Panc1 (cell line): ENCODE measurements around the gene NRP2. TPM values are rescaled to one million over a fixed set of nuclear protein-coding genes. Genes with fewer than 3 reads are reported as not detected.

Experiments
- ATAC-seq: fragments of 200-7000 bp; cut with Tn5 transposase; 2 replicates; pipeline ENCODE4 v1.9.1; 2020; ENCODE audit warnings: mild to moderate bottlenecking, moderate library complexity
- BruUV-seq: library from RNA; stranded (reverse); fragments of 400-500 nt; replicated peaks from 2 replicates; lab custom pipeline; 2021; lab: Mats Ljungman, UMichigan
- CTCF ChIA-PET: fragments of 300-600 bp; sonication (Branson Sonifier 250); formaldehyde crosslinking; loops from one replicate; lab custom pipeline; 2022; ENCODE audit warnings: antibody characterized with exemption; lab: Charles Lee
- POLR2A ChIA-PET: fragments of 300-600 bp; sonication (Branson Sonifier 250); formaldehyde crosslinking; loops from one replicate; lab custom pipeline; 2022; ENCODE audit warnings: antibody characterized with exemption; lab: Charles Lee
- DNase-seq: peaks from one replicate; pipeline ENCODE4 v3.0.0-alpha.2; 2010; ENCODE audit warnings: low read depth, low spot score
- H3K27ac ChIP-seq: 2 replicates; pipeline ENCODE4 v1.5.1; 2011; ENCODE audit warnings: mild to moderate bottlenecking, low read length, inconsistent platforms
- H3K27me3 ChIP-seq: fragments of 200-500 bp; sonication (Bioruptor generic); 2 replicates; pipeline ENCODE4 v1.6.0; 2014; ENCODE audit warnings: low read length, inconsistent platforms; ENCODE audit not compliant: control insufficient read depth, insufficient read depth
- H3K36me3 ChIP-seq: fragments of 200-500 bp; sonication (Bioruptor generic); 2 replicates; pipeline ENCODE4 v1.5.1; 2014; ENCODE audit warnings: inconsistent platforms, mild to moderate bottlenecking, low read length, moderate library complexity; ENCODE audit not compliant: control insufficient read depth, insufficient read depth
- H3K4me1 ChIP-seq: 2 replicates; pipeline ENCODE4 v1.5.1; 2011; ENCODE audit warnings: inconsistent platforms, mild to moderate bottlenecking, low read length, moderate library complexity; ENCODE audit not compliant: control insufficient read depth, insufficient read depth
- H3K4me3 ChIP-seq, 2 experiments: 2 replicates each; pipeline ENCODE4 v1.5.1; 2011 to 2012; ENCODE audit warnings: low read depth in 2 of 2, low read length in 2 of 2, mild to moderate bottlenecking in 2 of 2, inconsistent platforms in 1 of 2, moderate library complexity in 1 of 2
- H3K9me3 ChIP-seq: fragments of 200-500 bp; sonication (Bioruptor generic); 2 replicates; pipeline ENCODE4 v1.5.1; 2014; ENCODE audit warnings: low read depth, mild to moderate bottlenecking, inconsistent platforms, low read length, moderate library complexity; ENCODE audit not compliant: control insufficient read depth, insufficient read depth
- CTCF ChIP-seq: fragments of 450-650 bp; IDR thresholded peaks from 2 replicates; pipeline ENCODE4 v1.5.1; 2017; ENCODE audit warnings: mild to moderate bottlenecking
- POLR2AphosphoS5 ChIP-seq: IDR thresholded peaks from 2 replicates; pipeline ENCODE4 v1.6.1; 2012; ENCODE audit warnings: mild to moderate bottlenecking, low read depth, low read length, moderate library complexity
- SIN3A ChIP-seq: IDR thresholded peaks from 2 replicates; pipeline ENCODE4 v1.6.1; 2012; ENCODE audit warnings: low read depth, mild to moderate bottlenecking, low read length, moderate library complexity, borderline replicate concordance; ENCODE audit not compliant: insufficient read depth
- TCF7L2 ChIP-seq: IDR thresholded peaks from 2 replicates; pipeline ENCODE4 v1.6.1; 2011; ENCODE audit warnings: mild to moderate bottlenecking, low read depth, low read length, inconsistent platforms
- in situ Hi-C: cut with HindIII; loops from 2 replicates; pipeline ENCODE4 v1.10.0; 2016; ENCODE audit warnings: low sequenced_read_pairs, low pct_unique_long_range_greater_than_20kb
- intact Hi-C: fragments of 100-400 bp; cut with micrococcal nuclease; formaldehyde crosslinking; loops from one replicate; pipeline ENCODE4 v1.10.0; 2022; ENCODE audit not compliant: unreplicated experiment
- total RNA-seq: library from RNA; stranded (reverse); gene quantifications from one replicate; pipeline ENCODE4 v1.2.1, GENCODE V29; 2021; ENCODE audit not compliant: unreplicated experiment
- TF ChIP-seq, protein P1 (sequence below), 2 experiments: IDR thresholded peaks; 2 replicates each; pipeline ENCODE4 v1.6.1; 2011 to 2012; ENCODE audit warnings: low read depth in 2 of 2, control low read depth in 1 of 2, low read length in 1 of 2, mild to moderate bottlenecking in 1 of 2, moderate library complexity in 1 of 2; ENCODE audit not compliant: insufficient read depth in 1 of 2

The NRP2 gene
- total RNA-seq, 1 experiment from 2014 or later = 6.7 TPM

- ATAC-seq (no peak), DNase-seq (no peak)
- no peaks in the 10 kb centered on the region for H3K4me1 ChIP-seq
- ChIA-PET POLR2A (no interaction called here), CTCF (no interaction called here)
- TF ChIP-seq, protein P1, sequence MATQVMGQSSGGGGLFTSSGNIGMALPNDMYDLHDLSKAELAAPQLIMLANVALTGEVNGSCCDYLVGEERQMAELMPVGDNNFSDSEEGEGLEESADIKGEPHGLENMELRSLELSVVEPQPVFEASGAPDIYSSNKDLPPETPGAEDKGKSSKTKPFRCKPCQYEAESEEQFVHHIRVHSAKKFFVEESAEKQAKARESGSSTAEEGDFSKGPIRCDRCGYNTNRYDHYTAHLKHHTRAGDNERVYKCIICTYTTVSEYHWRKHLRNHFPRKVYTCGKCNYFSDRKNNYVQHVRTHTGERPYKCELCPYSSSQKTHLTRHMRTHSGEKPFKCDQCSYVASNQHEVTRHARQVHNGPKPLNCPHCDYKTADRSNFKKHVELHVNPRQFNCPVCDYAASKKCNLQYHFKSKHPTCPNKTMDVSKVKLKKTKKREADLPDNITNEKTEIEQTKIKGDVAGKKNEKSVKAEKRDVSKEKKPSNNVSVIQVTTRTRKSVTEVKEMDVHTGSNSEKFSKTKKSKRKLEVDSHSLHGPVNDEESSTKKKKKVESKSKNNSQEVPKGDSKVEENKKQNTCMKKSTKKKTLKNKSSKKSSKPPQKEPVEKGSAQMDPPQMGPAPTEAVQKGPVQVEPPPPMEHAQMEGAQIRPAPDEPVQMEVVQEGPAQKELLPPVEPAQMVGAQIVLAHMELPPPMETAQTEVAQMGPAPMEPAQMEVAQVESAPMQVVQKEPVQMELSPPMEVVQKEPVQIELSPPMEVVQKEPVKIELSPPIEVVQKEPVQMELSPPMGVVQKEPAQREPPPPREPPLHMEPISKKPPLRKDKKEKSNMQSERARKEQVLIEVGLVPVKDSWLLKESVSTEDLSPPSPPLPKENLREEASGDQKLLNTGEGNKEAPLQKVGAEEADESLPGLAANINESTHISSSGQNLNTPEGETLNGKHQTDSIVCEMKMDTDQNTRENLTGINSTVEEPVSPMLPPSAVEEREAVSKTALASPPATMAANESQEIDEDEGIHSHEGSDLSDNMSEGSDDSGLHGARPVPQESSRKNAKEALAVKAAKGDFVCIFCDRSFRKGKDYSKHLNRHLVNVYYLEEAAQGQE (IDR thresholded peaks at IDR 0.05; ENCODE audit: insufficient read depth in 1 of 2, low read depth in 2 of 2, low read length in 1 of 2) = no peak
- TF ChIP-seq CTCF = no peak
- TF ChIP-seq TCF7L2 = no peak
- no peak for TF ChIP-seq SIN3A
- no peak for TF ChIP-seq POLR2AphosphoS5
- no peak overlapping the region for H3K4me3 ChIP-seq
- H3K27me3 ChIP-seq = 0 out of 2 replicates have a peak, but pooled peaks cover 4% of the 10 kb centered on the region
- H3K9me3 ChIP-seq = no peaks in the 10 kb centered on the region
- no peak overlapping the region for H3K27ac ChIP-seq
- in situ Hi-C loops (no loop called here), intact Hi-C loops (no loop called here)
- BruUV-seq = no TSS peak
- H3K36me3 ChIP-seq = no peaks in the 10 kb centered on the region
These were observed 38.9 kb upstream of the NRP2 start for GRCh38 chr2:205643391-205643885.

GRCh38 chr2:205644018-205644417, 38.3 kb upstream of the NRP2 start:
- Histone ChIP-seq H3K9me3 (no peaks in the 10 kb centered on the region), H3K4me1 (no peaks in the 10 kb centered on the region), H3K27me3 (0 out of 2 replicates have a peak, but pooled peaks cover 4% of the 10 kb centered on the region), H3K27ac (no peak overlapping the region), H3K36me3 (no peaks in the 10 kb centered on the region), H3K4me3 (no peak overlapping the region)
- DNase-seq = no peak
- TF ChIP-seq, protein P1 (IDR thresholded peaks at IDR 0.05; ENCODE audit: insufficient read depth in 1 of 2, low read depth in 2 of 2, low read length in 1 of 2) = no peak
- TF ChIP-seq SIN3A (no peak), CTCF (no peak), TCF7L2 (no peak), POLR2AphosphoS5 (no peak)
- POLR2A ChIA-PET = no interaction called here
- ATAC-seq = no peak
- no TSS peak for BruUV-seq
- in situ Hi-C loops = no loop called here
- CTCF ChIA-PET = no interaction called here
- intact Hi-C loops = no loop called here
